Neural progenitor cell (in vitro differentiated cells): Measurements from ENCODE around the gene SLC4A4.

Experiments used
- CTCF ChIP-seq: fragments of 200-600 bp; sonication (generic); IDR thresholded peaks from 2 replicates; pipeline ENCODE4 v1.5.1; 2017; ENCODE audit warnings: antibody characterized with exemption, mild to moderate bottlenecking
- EZH2 ChIP-seq: fragments of 200-600 bp; sonication (generic); IDR thresholded peaks from 2 replicates; pipeline ENCODE4 v1.6.1; 2017; ENCODE audit warnings: antibody characterized with exemption, mild to moderate bottlenecking, moderate library complexity

- peak; percentile 21 for TF ChIP-seq CTCF
- no peak for TF ChIP-seq EZH2
Measured at GRCh38 chr4:71526637-71527406, 188.0 kb downstream of the SLC4A4 start.
